Measurements from ENCODE around the gene ERBB2. TPM values are rescaled to one million over a fixed set of nuclear protein-coding genes. Genes with fewer than 3 reads are reported as not detected.

Gene ERBB2
- total and polyA plus RNA-seq, 2 experiments from 2014 or later = 30.3 to 55.4 TPM

DNA sequence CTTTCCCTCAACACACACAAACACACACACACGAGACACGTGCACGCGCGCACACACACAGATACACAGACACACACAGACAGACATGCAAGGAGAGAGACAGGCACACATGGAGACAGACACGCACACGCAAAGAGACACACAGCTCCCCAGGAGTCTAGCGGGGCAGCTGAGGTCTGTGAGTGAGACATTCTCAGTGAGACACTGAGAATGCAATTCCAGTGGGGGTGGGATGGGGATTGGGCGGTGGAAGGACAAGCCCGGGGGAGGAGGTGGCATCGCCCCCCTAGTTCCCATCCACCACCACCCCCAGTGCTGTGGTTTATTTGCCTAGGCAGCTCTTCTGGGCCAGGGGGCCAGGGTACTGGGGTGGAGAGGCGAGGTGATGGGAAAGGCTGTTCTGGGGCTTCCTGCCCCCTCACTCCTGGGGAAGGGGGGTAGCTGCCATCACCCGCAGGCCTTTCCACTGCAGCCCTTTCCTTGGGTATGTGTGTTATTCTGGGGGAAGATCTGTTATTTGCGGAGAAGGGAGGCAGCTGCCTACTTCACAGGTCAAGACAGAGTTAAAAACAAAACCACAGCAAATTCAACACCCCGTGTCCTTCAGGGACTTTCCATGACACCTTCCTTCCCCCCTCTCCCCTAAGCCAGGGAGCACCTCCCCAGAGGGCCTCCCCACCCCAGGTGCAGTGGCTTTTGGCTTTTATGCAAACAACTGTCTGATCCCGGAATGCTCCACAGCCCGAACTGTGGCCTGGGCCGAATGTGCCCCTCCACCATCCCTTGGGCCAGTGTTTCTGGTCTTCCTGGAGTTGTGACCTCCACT, 55.9 kb downstream of the ERBB2 start:
- 76% methylated on average over 17 to 18 of the region's 18 CpGs for WGBS, 2 experiments (ENCODE audit: low coverage in 1 of 2, low lambda C conversion rate in 2 of 2, missing lambda C conversion rate in 2 of 2)
- no peaks in the 10 kb centered on the region for H3K9me2 ChIP-seq (ENCODE audit: insufficient read depth)
- in situ Hi-C loops (cut with MboI) = loop anchor here (10.0 kb wide), 1 partner anchor 131 kb away; the partner anchor contains the start of gene PPP1R1B
- H3K9me3 ChIP-seq (ENCODE audit: low read depth) = no peaks in the 10 kb centered on the region
- no peaks in the 10 kb centered on the region for H3K79me2 ChIP-seq (ENCODE audit: insufficient read depth)
- no peaks in the 10 kb centered on the region for H4K20me1 ChIP-seq (ENCODE audit: insufficient read depth)
- H3K4me1 ChIP-seq (ENCODE audit: insufficient read depth) = no peaks in the 10 kb centered on the region
- no peak overlapping the region for H3K4me2 ChIP-seq (ENCODE audit: unreplicated experiment)
- no peak overlapping the region for H3K27ac ChIP-seq
- TF ChIP-seq EZH2phosphoT487 (IDR thresholded peaks at IDR 0.05; ENCODE audit: insufficient read depth, low read depth) (no peak), EZH2 (IDR thresholded peaks at IDR 0.05; ENCODE audit: insufficient read depth, poor library complexity, severe bottlenecking) (no peak)
- no peaks in the 10 kb centered on the region for H3K36me3 ChIP-seq (ENCODE audit: low read depth)
- DNase-seq = peak; percentile 25
- peaks cover 7% of the 10 kb centered on the region; the same call in 1 of the 2 replicates for H3F3A ChIP-seq (ENCODE audit: insufficient read depth)
- H2AFZ ChIP-seq = peak overlapping the region; percentile 91; the same call in 1 of the 2 replicates
- H3K27me3 ChIP-seq (replicated peaks; ENCODE audit: insufficient read depth) = 0 out of 2 replicates have a peak, but pooled peaks cover 12% of the 10 kb centered on the region
- H3K9ac ChIP-seq = no peak overlapping the region
- no peak overlapping the region for H3K4me3 ChIP-seq

DNA sequence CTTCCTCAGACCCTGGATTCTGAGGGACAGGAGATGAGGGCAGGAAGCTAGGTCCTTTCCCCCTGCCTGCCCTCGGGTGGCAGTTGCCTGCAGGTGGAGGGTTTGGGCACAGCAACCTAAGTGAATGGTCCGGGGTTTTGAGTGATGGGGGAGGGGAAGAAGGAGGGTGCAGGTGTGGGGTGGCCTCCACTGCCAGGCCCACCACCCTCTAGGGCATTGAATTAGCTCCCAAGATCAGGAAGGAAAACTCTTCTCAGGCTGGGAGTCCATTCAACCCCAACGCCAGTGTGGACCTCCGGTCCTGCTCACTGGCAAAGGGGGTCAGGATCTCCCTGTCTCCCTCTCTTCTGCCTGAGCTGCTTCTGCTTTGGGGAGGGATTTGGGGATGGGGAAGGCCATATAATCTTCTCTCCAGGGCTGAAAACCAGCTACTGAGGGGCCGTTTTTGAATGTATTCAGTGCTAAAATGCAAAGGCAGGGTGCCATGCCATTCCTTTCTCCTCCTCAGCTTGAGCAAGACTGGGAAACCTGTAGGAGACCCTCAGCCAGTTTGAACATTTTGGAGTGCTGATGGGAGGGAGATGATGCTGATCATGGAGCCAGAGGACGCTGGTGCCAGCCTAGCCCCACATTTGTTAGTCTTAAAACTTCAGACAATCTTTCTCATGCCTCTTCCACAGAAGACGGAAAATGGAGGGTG, 56.7 kb downstream of the ERBB2 start:
- no peaks in the 10 kb centered on the region for H3K36me3 ChIP-seq (ENCODE audit: low read depth)
- in situ Hi-C loops (cut with MboI) = loop anchor here (10.0 kb wide), 1 partner anchor 132 kb away; the partner anchor contains the start of gene PPP1R1B
- H3F3A ChIP-seq (ENCODE audit: insufficient read depth) = peaks cover 7% of the 10 kb centered on the region; the same call in 1 of the 2 replicates
- H3K27me3 ChIP-seq (replicated peaks; ENCODE audit: insufficient read depth) = 0 out of 2 replicates have a peak, but pooled peaks cover 12% of the 10 kb centered on the region
- WGBS, 2 experiments (ENCODE audit: low coverage in 1 of 2, low lambda C conversion rate in 2 of 2, missing lambda C conversion rate in 2 of 2) = 40 to 44% methylated on average over 7 of the region's 7 CpGs
- no peaks in the 10 kb centered on the region for H3K79me2 ChIP-seq (ENCODE audit: insufficient read depth)
- no peak overlapping the region for H3K4me2 ChIP-seq (ENCODE audit: unreplicated experiment)
- no peak for TF ChIP-seq EZH2 (IDR thresholded peaks at IDR 0.05; ENCODE audit: insufficient read depth, poor library complexity, severe bottlenecking)
- no peak for TF ChIP-seq EZH2phosphoT487 (IDR thresholded peaks at IDR 0.05; ENCODE audit: insufficient read depth, low read depth)
- H3K4me3 ChIP-seq = no peak overlapping the region
- no peaks in the 10 kb centered on the region for H3K4me1 ChIP-seq (ENCODE audit: insufficient read depth)
- H3K27ac ChIP-seq = no peak overlapping the region
- H3K9ac ChIP-seq = no peak overlapping the region
- H4K20me1 ChIP-seq (ENCODE audit: insufficient read depth) = no peaks in the 10 kb centered on the region
- H3K9me2 ChIP-seq (ENCODE audit: insufficient read depth) = no peaks in the 10 kb centered on the region
- DNase-seq = no peak
- no peaks in the 10 kb centered on the region for H3K9me3 ChIP-seq (ENCODE audit: low read depth)
- no peak overlapping the region for H2AFZ ChIP-seq

DNA sequence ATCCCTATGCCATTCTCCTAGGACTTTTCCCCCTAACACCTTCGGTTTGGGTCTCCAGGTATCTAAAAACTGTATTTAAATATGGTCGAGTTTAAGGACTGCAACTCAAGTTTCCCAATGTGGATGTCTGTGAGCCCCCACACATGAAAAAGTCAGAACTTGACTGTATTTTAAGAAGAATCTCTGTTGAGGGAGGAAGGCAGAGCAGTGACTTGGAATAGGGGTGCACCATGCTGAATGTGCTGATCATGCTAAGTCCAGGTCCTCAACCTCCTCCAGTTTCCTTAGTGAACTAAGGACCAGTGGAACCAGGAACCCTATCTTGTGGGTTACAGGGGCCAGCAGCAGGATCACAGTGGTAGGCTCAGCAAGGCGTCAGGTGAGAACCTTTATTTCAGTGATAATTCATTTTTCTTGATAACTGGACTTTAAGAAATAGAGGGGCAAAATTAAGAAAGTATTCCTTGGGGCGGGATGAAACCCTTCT, 57.4 kb downstream of the ERBB2 start:
- no peak for TF ChIP-seq EZH2 (IDR thresholded peaks at IDR 0.05; ENCODE audit: insufficient read depth, poor library complexity, severe bottlenecking)
- no peak for TF ChIP-seq EZH2phosphoT487 (IDR thresholded peaks at IDR 0.05; ENCODE audit: insufficient read depth, low read depth)
- H3K4me2 ChIP-seq (ENCODE audit: unreplicated experiment) = no peak overlapping the region
- H3K4me3 ChIP-seq = no peak overlapping the region
- DNase-seq = no peak
- no peak overlapping the region for H3K27ac ChIP-seq
- H3K9me3 ChIP-seq (ENCODE audit: low read depth) = no peaks in the 10 kb centered on the region
- no peak overlapping the region for H2AFZ ChIP-seq
- WGBS, 2 experiments (ENCODE audit: low coverage in 1 of 2, low lambda C conversion rate in 2 of 2, missing lambda C conversion rate in 2 of 2) = 83 to 89% methylated on average over 4 of the region's 4 CpGs
- H3F3A ChIP-seq (ENCODE audit: insufficient read depth) = peaks cover 7% of the 10 kb centered on the region; the same call in 1 of the 2 replicates
- in situ Hi-C loops (cut with MboI) = loop anchor here (10.0 kb wide), 1 partner anchor 132 kb away; the partner anchor contains the start of gene PPP1R1B
- no peaks in the 10 kb centered on the region for H4K20me1 ChIP-seq (ENCODE audit: insufficient read depth)
- no peaks in the 10 kb centered on the region for H3K79me2 ChIP-seq (ENCODE audit: insufficient read depth)
- no peaks in the 10 kb centered on the region for H3K9me2 ChIP-seq (ENCODE audit: insufficient read depth)
- H3K36me3 ChIP-seq (ENCODE audit: low read depth) = no peaks in the 10 kb centered on the region
- H3K4me1 ChIP-seq (ENCODE audit: insufficient read depth) = no peaks in the 10 kb centered on the region
- 0 out of 2 replicates have a peak, but pooled peaks cover 12% of the 10 kb centered on the region for H3K27me3 ChIP-seq (replicated peaks; ENCODE audit: insufficient read depth)
- no peak overlapping the region for H3K9ac ChIP-seq

Data from GM23248 (cell line).